GM10847 (cell line): ENCODE results near the gene SPOCK1.

ENCODE experiments used
- POLR2A ChIP-seq: IDR thresholded peaks from 2 replicates; pipeline ENCODE4 v1.6.1; 2011; ENCODE audit not compliant: insufficient read length; ENCODE audit errors: extremely low read depth

SPOCK1 gene

GRCh38 chr5:137164961-137165360, 334.2 kb downstream of the SPOCK1 start:
- TF ChIP-seq POLR2A: no peak

DNA sequence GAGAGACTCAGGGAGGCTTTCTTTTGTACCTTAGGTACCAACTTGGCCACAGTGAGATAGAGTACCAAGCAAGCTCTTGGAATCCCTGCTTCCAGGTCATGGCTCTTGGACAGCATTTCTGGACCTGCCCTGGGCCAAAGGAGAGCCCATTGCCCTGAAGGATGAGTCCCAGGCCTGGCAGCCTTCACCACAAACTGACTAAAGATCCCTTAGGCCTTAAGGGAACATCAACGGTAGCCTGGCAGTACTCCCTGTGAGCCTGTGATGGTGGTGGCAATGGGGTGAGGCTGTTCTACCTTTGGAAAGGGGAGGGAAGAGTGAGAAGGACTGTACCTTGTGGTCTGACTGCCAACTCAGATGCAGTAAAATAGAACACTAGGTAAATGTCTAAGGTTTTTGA, 334.6 kb downstream of the SPOCK1 start:
- no peak for TF ChIP-seq POLR2A

DNA sequence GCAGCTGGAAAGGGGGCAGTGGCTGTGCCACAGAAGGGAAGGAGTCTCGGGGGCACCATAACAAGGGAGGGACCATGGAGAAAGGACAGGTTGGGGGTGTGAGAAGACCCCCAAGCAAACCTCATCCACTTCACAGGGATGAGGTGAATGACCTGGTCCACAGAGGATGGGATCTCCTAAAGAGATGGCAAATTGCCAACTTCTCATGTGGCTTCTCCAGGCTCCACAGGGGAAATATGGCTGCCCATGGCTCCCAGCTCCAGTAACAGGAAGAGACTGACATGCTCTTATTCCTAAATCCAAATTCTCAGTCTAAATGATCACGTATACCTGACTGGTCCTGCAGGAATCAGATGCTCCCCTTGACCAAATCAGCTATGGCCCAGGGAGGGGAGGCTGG, 340.4 kb downstream of the SPOCK1 start:
- TF ChIP-seq POLR2A: no peak

DNA sequence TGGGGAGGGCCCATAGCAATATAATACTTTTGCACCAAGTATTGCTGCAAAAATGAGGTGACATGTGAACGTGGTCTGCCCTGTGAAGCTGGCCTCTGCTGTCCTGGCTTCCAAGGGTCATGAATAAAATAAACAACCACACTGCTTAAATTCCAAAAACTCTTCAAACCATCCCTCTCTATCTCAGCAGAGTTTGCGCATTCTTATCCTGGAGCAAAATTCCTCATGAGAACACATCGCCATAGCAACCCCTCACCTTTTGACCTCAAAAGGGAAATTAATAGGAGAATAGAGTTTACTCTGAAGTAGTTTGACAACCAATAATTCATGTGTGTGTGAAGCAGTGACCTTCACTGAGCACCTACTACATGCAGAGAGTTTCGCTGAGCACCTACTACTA, 342.9 kb downstream of the SPOCK1 start:
- no peak for TF ChIP-seq POLR2A

DNA sequence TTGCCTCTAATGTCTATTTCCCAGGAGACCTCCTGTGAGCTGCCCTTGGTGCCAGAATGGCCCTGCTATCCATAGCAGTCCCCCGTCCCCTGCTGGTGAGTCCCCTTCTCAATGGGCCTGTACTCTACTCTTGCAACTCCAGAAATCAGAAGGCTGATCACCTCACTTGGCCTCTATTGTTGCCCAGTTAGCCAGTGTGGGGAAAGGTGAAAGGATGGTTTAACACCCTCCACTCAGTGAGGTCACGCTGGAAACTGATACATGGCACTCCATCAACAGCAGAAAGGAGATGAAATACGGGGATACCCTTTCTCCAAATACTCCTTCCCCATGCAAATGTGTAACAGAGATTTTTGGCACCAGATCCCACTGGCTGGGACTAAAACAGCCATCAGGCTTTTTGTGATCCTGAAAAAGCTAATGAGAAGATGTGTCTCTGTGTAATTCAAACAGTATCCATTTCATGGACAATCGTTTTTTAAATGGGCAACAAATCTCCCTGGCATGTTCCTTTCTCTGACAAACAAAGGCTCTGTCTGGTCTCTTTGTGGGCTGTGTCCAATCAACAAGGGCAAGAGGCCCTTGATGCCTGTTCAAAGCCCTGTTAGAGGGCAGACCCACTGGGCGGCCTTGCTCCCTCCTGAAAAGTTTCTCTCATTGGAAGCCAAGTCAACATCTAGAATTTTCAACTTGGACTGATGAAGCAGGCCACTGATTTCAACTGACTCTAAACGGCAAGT, 343.7 kb downstream of the SPOCK1 start:
- TF ChIP-seq POLR2A: no peak

DNA sequence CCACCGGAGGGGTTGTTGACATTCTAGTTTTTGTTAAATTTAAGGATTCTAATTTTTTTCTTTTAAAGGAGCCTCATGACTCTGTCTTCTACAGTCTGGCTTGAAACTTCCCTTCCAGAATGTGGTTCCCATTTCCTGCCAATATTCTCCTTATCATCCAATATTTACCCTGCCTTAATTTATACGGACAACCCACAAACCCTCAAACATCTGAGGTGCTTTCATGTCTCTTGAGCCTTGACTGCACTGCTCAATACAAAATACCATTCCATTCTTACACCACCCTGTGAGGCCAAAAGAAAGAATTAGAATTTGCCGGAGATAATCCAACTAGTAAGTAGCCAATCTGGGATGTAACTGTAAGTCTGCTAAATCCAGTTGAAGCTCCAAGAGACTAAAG, 346.5 kb downstream of the SPOCK1 start:
- no peak for TF ChIP-seq POLR2A

DNA sequence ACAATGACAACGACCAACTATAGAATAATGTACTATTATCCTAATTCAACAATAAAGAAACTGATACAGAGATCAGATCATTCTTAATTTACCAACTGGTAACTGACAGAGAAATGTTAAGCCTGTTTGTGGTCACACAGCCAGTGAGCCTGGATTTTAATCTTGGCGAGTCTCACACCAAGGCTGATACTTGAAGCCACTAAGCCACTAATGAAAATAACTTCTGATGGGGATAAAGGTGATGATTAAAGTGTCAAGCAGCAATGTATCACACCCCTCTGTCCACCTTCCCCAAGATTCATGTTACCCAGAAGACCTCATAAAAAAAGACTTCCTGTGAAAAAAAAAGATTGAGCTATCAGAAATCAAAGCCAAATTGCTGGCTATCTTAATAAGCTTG, 350.5 kb downstream of the SPOCK1 start:
- TF ChIP-seq POLR2A: no peak

DNA sequence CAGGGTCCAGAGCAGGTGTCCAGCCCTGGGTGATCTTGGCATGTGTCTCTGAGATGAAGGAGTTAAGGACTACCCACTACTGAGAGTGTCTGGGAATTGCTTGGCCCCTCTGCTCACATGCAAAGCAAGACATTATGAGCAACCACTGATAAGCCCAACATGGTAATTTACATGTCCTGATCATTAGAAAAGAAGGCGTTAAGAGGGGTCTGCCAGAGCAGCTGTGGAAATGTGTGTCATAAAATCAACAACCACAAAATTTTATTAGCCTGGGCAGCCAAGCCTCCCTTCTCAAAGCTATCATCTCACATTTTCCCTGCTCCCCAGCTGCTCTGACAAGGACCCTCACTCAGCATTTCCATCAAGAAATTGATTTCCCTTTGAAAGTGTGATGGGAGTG, 351.0 kb downstream of the SPOCK1 start:
- no peak for TF ChIP-seq POLR2A

- TF ChIP-seq POLR2A: no peak
Observed at GRCh38 chr5:137147346-137147745, 351.8 kb downstream of the SPOCK1 start.

GRCh38 chr5:137146402-137146890, 352.7 kb downstream of the SPOCK1 start:
- no peak for TF ChIP-seq POLR2A

DNA sequence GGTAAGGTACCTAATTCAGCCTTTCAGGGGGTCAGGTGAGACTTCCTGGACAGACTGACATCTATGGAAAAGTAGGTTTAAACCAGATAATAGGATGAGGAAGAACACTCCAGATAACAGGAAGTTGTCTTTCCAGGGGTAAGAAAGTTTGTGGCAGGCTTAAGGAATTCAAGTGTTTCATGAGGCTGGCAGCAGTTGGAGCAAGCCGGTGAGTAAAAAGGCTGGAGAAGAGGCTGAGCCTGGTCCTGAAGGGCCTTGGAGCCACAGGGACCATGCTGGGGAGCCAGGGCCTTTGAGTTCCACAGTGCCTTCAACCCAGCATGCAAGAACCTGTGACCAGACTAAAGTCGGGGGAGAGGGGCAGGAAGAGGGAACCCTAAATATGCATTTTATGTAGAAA, 353.4 kb downstream of the SPOCK1 start:
- no peak for TF ChIP-seq POLR2A

DNA sequence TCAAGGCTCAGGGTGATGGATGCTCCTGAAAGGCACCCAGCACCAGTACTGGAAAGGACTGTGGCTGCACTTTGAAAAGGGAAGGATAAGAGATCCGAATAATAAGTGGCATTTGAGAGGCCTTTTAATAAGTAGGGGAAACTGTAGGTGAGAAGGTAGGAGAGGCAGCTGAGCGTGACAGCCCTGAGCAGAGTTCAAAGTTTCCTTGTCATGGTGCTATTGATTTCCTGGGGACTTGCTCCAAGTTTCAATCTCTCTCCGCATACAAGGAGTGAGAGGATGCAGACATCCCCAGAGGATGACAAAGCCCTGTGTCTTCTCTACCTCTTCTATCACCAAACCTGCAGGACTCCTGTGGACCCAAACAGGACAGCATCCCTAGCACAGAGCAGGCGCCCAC, 354.5 kb downstream of the SPOCK1 start:
- TF ChIP-seq POLR2A: no peak

- TF ChIP-seq POLR2A: no peak
Observed at GRCh38 chr5:137142764-137143605, 356.1 kb downstream of the SPOCK1 start.

GRCh38 chr5:137142346-137142745, 356.8 kb downstream of the SPOCK1 start:
- no peak for TF ChIP-seq POLR2A

DNA sequence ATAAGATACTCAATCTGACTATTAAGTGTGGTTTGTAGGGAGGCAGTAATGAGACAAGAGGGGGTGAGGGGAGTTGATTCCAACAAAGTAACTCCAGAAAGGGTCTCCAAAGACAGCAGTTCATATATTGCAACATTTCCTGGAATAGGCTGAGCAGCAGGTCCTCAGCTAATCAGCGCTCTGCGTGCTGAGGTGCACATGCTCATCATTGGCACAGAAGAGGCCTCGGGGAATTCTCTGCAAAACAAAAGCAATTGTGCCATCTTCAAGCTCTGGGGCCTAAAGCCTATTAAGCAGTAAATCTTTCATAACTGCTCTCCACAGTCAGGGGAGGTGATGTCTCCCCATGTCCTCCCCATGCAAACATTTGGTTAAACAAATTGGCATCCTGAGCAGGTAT, 357.3 kb downstream of the SPOCK1 start:
- TF ChIP-seq POLR2A: no peak

DNA sequence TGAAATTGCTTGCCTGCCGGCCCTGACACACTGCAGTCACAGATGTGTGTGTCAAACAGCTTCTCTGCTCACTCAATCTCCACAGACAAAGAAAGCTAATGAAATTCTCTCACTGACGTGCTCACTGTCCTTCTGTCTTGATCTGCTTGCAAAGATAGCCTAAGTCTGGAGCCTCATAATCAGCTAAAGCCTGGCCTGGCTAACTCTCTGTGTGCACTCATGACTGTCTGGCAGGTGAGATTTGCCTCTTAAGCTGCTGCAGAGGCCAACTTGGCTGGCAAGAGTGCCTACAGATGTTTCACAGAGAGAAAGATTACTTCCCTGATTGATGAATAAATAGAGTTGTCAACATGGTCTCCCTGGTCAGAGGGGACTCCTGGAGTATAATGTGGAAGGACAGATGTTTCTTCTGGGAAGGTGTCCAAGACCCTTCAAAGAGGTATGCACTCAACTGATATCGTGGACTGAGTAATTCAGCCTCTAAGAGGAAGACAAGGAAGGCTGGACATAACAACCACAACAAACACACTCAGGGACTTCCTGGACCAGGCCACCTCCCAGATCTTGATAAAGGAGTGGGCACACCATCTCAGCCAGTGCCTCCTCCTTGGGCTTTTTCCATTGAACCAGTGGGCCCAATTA, 362.0 kb downstream of the SPOCK1 start:
- TF ChIP-seq POLR2A: no peak
